IMR-90 (cell line): Measurements from ENCODE around the gene EPHA2. TPM values are rescaled to one million over a fixed set of nuclear protein-coding genes. Genes with fewer than 3 reads are reported as not detected.

ENCODE experiments used
- ATAC-seq: fragments of 200-7000 bp; cut with Tn5 transposase; 2 replicates; pipeline ENCODE4 v1.9.1; 2020; ENCODE audit warnings: low read depth, mild to moderate bottlenecking, moderate library complexity
- BruUV-seq: library from RNA; stranded (reverse); fragments of 400-500 nt; replicated peaks from 2 replicates; lab custom pipeline; 2021; lab: Mats Ljungman, UMichigan
- CTCF ChIA-PET: fragments of 300-600 bp; formaldehyde crosslinking; extraction: SDS; loops from one replicate; lab custom pipeline; 2021; ENCODE audit warnings: antibody characterized with exemption; lab: Yijun Ruan, JAX
- POLR2A ChIA-PET: fragments of 300-600 bp; sonication (Branson Sonifier 250); formaldehyde crosslinking; loops from one replicate; lab custom pipeline; 2022; ENCODE audit warnings: antibody characterized with exemption; ENCODE audit not compliant: unreplicated experiment; lab: Charles Lee
- DNase-seq: peaks from one replicate; pipeline ENCODE4 v3.0.0; 2013
- H2AFZ ChIP-seq: replicated peaks from 2 replicates; pipeline ENCODE3; 2013; ENCODE audit warnings: low read length, mild to moderate bottlenecking; ENCODE audit not compliant: poor library complexity
- H2AK5ac ChIP-seq: 2 replicates; pipeline ENCODE4 v1.6.1; 2013; ENCODE audit warnings: low read depth, low read length, inconsistent platforms
- H2AK9ac ChIP-seq: replicated peaks from 2 replicates; pipeline ENCODE3; 2013; ENCODE audit warnings: mild to moderate bottlenecking, low read depth, low read length, moderate library complexity; ENCODE audit not compliant: poor library complexity
- H2BK120ac ChIP-seq: 2 replicates; pipeline ENCODE4 v1.6.1; 2013; ENCODE audit warnings: low read depth, low read length, inconsistent platforms
- H2BK15ac ChIP-seq: 3 replicates; pipeline ENCODE4 v1.6.1; 2013; ENCODE audit warnings: low read depth, low read length, inconsistent platforms
- H2BK20ac ChIP-seq: 2 replicates; pipeline ENCODE4 v1.6.1; 2013; ENCODE audit warnings: low read depth, mild to moderate bottlenecking, inconsistent platforms, low read length, moderate library complexity
- H2BK5ac ChIP-seq: 2 replicates; pipeline ENCODE4 v1.6.1; 2013; ENCODE audit warnings: mild to moderate bottlenecking, low read depth, low read length, inconsistent platforms; ENCODE audit not compliant: poor library complexity, severe bottlenecking
- H3K14ac ChIP-seq: replicated peaks from 2 replicates; pipeline ENCODE4 v1.6.1; 2013; ENCODE audit warnings: low read depth, low read length, inconsistent platforms
- H3K18ac ChIP-seq: 2 replicates; pipeline ENCODE4 v1.6.1; 2013; ENCODE audit warnings: low read depth, low read length, control low read depth
- H3K23ac ChIP-seq: 2 replicates; pipeline ENCODE4 v1.6.1; 2013; ENCODE audit warnings: low read depth, low read length, inconsistent platforms
- H3K27ac ChIP-seq: 2 replicates; pipeline ENCODE4 v1.5.1; 2013; ENCODE audit warnings: mild to moderate bottlenecking, control low read depth, low read length; ENCODE audit not compliant: insufficient read depth
- H3K27me3 ChIP-seq: 2 replicates; pipeline ENCODE4 v1.6.1; 2013; ENCODE audit warnings: low read length; ENCODE audit not compliant: control insufficient read depth, insufficient read depth
- H3K36me3 ChIP-seq: 2 replicates; pipeline ENCODE4 v1.6.1; 2013; ENCODE audit warnings: low read length, mixed read lengths; ENCODE audit not compliant: control insufficient read depth, insufficient read depth
- H3K4ac ChIP-seq: 2 replicates; pipeline ENCODE4 v1.6.1; 2013; ENCODE audit warnings: low read depth, low read length, inconsistent platforms
- H3K4me1 ChIP-seq: 2 replicates; pipeline ENCODE4 v1.6.1; 2013; ENCODE audit warnings: low read length, mixed read lengths; ENCODE audit not compliant: control insufficient read depth, insufficient read depth
- H3K4me2 ChIP-seq: 2 replicates; pipeline ENCODE4 v1.6.1; 2013; ENCODE audit warnings: low read depth, mild to moderate bottlenecking, control low read depth, low read length, moderate library complexity
- H3K4me3 ChIP-seq: 2 replicates; pipeline ENCODE4 v1.5.1; 2013; ENCODE audit warnings: low read depth, mild to moderate bottlenecking, control low read depth, low read length, moderate library complexity; ENCODE audit not compliant: insufficient read depth
- H3K56ac ChIP-seq: 2 replicates; pipeline ENCODE4 v1.6.1; 2013; ENCODE audit warnings: low read length, inconsistent platforms; ENCODE audit not compliant: insufficient read depth; ENCODE audit errors: extremely low read depth
- H3K79me1 ChIP-seq, 2 experiments: 2 replicates each; pipeline ENCODE4 v1.6.1; 2013; ENCODE audit warnings: low read length in 2 of 2, inconsistent platforms in 1 of 2, low read depth in 1 of 2
- H3K9ac ChIP-seq: 2 replicates; pipeline ENCODE4 v1.6.1; 2013; ENCODE audit warnings: low read depth, low read length, control low read depth
- H3K9me1 ChIP-seq: 2 replicates; pipeline ENCODE4 v1.6.1; 2013; ENCODE audit warnings: low read length, inconsistent platforms; ENCODE audit not compliant: insufficient read depth
- H3K9me3 ChIP-seq: 2 replicates; pipeline ENCODE4 v1.6.1; 2013; ENCODE audit warnings: low read length; ENCODE audit not compliant: control insufficient read depth, insufficient read depth
- H4K20me1 ChIP-seq: 2 replicates; pipeline ENCODE4 v1.6.1; 2013; ENCODE audit warnings: low read length, inconsistent platforms; ENCODE audit not compliant: insufficient read depth
- H4K5ac ChIP-seq: 2 replicates; pipeline ENCODE4 v1.6.1; 2013; ENCODE audit warnings: mild to moderate bottlenecking, low read depth, low read length, control low read depth
- H4K8ac ChIP-seq, 2 experiments: 2 replicates each; pipeline ENCODE4 v1.6.1; 2013; ENCODE audit warnings: low read depth in 2 of 2, low read length in 2 of 2, control low read depth in 1 of 2, inconsistent platforms in 1 of 2
- H4K91ac ChIP-seq: 2 replicates; pipeline ENCODE4 v1.6.1; 2013; ENCODE audit warnings: low read depth, low read length, inconsistent platforms; ENCODE audit not compliant: insufficient read depth
- BHLHE40 ChIP-seq: fragments of 150-350 bp; IDR thresholded peaks from 2 replicates; pipeline ENCODE4 v1.6.1; 2016; ENCODE audit warnings: mild to moderate bottlenecking, low read depth, low read length
- CTCF ChIP-seq: conservative IDR thresholded peaks from 2 replicates; pipeline ENCODE4 v1.5.1; 2012; ENCODE audit warnings: mild to moderate bottlenecking, low read depth, low read length, improper control_type of control experiment
- ELK1 ChIP-seq: fragments of 150-350 bp; IDR thresholded peaks from 2 replicates; pipeline ENCODE4 v1.6.1; 2016; ENCODE audit warnings: low read depth, mild to moderate bottlenecking, low read length, moderate library complexity, borderline replicate concordance
- MXI1 ChIP-seq: IDR thresholded peaks from 2 replicates; pipeline ENCODE4 v1.6.1; 2012; ENCODE audit warnings: low read depth, mild to moderate bottlenecking, low read length, moderate library complexity, borderline replicate concordance
- NFE2L2 ChIP-seq: fragments of 150-350 bp; IDR thresholded peaks from 2 replicates; pipeline ENCODE4 v1.6.1; 2016; ENCODE audit warnings: low read depth, mild to moderate bottlenecking, low read length
- RFX5 ChIP-seq: IDR thresholded peaks from 2 replicates; pipeline ENCODE4 v1.8.0; 2012; ENCODE audit warnings: low read depth, mild to moderate bottlenecking, low read length, moderate library complexity
- SMC3 ChIP-seq: fragments of 150-350 bp; IDR thresholded peaks from 2 replicates; pipeline ENCODE4 v1.6.1; 2016; ENCODE audit warnings: low read depth, mild to moderate bottlenecking, antibody characterized with exemption, low read length, moderate library complexity
- USF2 ChIP-seq: fragments of 150-350 bp; IDR thresholded peaks from 2 replicates; pipeline ENCODE4 v1.6.1; 2017; ENCODE audit warnings: mild to moderate bottlenecking, antibody characterized with exemption, low read length, low read depth
- WGBS, 2 experiments: methylation state at CpG; one replicate each; pipeline versions ENCODE4 v1.1.5 to v1.1.7; 2013; ENCODE audit warnings: missing lambda C conversion rate in 2 of 2; ENCODE audit not compliant: insufficient read length in 1 of 2; ENCODE audit errors: extremely low coverage in 2 of 2; 5-methylcytosine and 5-hydroxymethylcytosine counted together
- dilution Hi-C: fragments of 300-500 bp; cut with HindIII; formaldehyde crosslinking; loops from one replicate; pipeline ENCODE4 v1.14.3; 2018; ENCODE audit warnings: low sequenced_read_pairs; ENCODE audit not compliant: unreplicated experiment
- in situ Hi-C: fragments of 300-500 bp; cut with MboI; formaldehyde crosslinking; loops from 3 replicates; pipeline ENCODE4 v1.14.3; 2019; ENCODE audit warnings: low sequenced_read_pairs, inconsistent platforms, mixed read lengths
- intact Hi-C: fragments of 100-400 bp; cut with micrococcal nuclease; formaldehyde crosslinking; loops from 2 replicates; pipeline ENCODE4 v1.10.0; 2022
- polyA plus RNA-seq, 3 experiments: library from polyadenylated mRNA; depleted of rRNA; stranded (reverse); fragments of >200 nt; gene quantifications; 2 replicates each; pipeline ENCODE4 v1.2.3, GENCODE V29; 2012; ENCODE audit warnings: low replicate concordance in 1 of 3
- total RNA-seq: library from RNA; depleted of rRNA; stranded (reverse); fragments of >200 nt; gene quantifications from 2 replicates; pipeline ENCODE4 v1.2.3, GENCODE V29; 2012

EPHA2 gene
- total and polyA plus RNA-seq, 2 of the 4 experiments (the other 2 are of a cell fraction): 24.0 to 72.6 TPM

GRCh38 chr1:16167331-16168143 is 11.7 kb upstream of the EPHA2 start:
- H3K27ac ChIP-seq: no peak overlapping the region
- H3K4me3 ChIP-seq: no peak overlapping the region
- TF ChIP-seq CTCF: no peak
- TF ChIP-seq NFE2L2: no peak
- no peak for TF ChIP-seq ELK1
- no peak for TF ChIP-seq RFX5
- peak; percentile 27; the same call in 1 of the 2 replicates for TF ChIP-seq MXI1
- peak; percentile 35; the same call in 1 of the 2 replicates for TF ChIP-seq USF2
- no peak for TF ChIP-seq BHLHE40
- no peak for TF ChIP-seq SMC3
- peak overlapping the region; percentile 81 for H2AFZ ChIP-seq
- H4K91ac ChIP-seq: peak overlapping the region; percentile 64; the same call in 1 of the 2 replicates
- peaks cover 0 to 7% of the 10 kb centered on the region in 2 experiments; a peak in 1 of 4 replicates for H3K79me1 ChIP-seq
- dilution Hi-C loops: no loop called here
- ChIA-PET CTCF (no interaction called here), POLR2A (no interaction called here)
- peak overlapping the region; percentile 97 for H2AK9ac ChIP-seq
- H3K9me1 ChIP-seq: peaks cover 9% of the 10 kb centered on the region; the same call in 1 of the 2 replicates
- ATAC-seq (peak; percentile 55), DNase-seq (no peak)
- H2BK120ac ChIP-seq: peak overlapping the region; percentile 40; the same call in 1 of the 2 replicates
- peak overlapping the region; percentile 5; the same call in 1 of the 2 replicates for H4K5ac ChIP-seq
- peak overlapping the region; percentile 46; the same call in 1 of the 2 replicates for H3K4me2 ChIP-seq
- 0 out of 4 replicates have a peak overlapping the region, but pooled peaks of 1 of the 2 experiments have one; percentile 20 for H4K8ac ChIP-seq
- no peak overlapping the region; the same call in 2 of the 3 replicates for H2BK15ac ChIP-seq
- no peak overlapping the region for H2BK20ac ChIP-seq
- H2BK5ac ChIP-seq: no peak overlapping the region
- peak overlapping the region; percentile 60; the same call in 1 of the 2 replicates for H3K4ac ChIP-seq
- H3K14ac ChIP-seq: no peak overlapping the region
- intact Hi-C loops: no loop called here
- no TSS peak for BruUV-seq
- no peaks in the 10 kb centered on the region for H3K27me3 ChIP-seq
- H3K23ac ChIP-seq: no peak overlapping the region
- H3K4me1 ChIP-seq: peaks cover 5% of the 10 kb centered on the region; the same call in 1 of the 2 replicates
- no peak overlapping the region for H3K18ac ChIP-seq
- peak overlapping the region; percentile 57 for H2AK5ac ChIP-seq
- WGBS, 2 experiments: 4% methylated on average over 11 of the region's 60 CpGs; no CpG with 5 or more reads in 1 of the 2 experiments
- H4K20me1 ChIP-seq: no peaks in the 10 kb centered on the region
- in situ Hi-C loops: no loop called here
- H3K56ac ChIP-seq: no peak overlapping the region
- no peaks in the 10 kb centered on the region for H3K9me3 ChIP-seq
- no peak overlapping the region for H3K9ac ChIP-seq
- no peaks in the 10 kb centered on the region for H3K36me3 ChIP-seq
